Activated CD4-positive, alpha-beta T cell treated with anti-CD3 and anti-CD28 coated beads, Interleukin-2, Interleukin-6, amounts not matched to agents 100 ng/mL and 50 ng/mL, durations not matched to agents 16 hours and 8 hours (primary cell): ENCODE results near the gene EXD3.

ENCODE experiments used
- DNase-seq: peaks from one replicate; pipeline ENCODE4 v3.0.0-alpha.2; 2020

EXD3 gene

GRCh38 chr9:137409515-137409914 is 13.4 kb downstream of the EXD3 start:
- DNase-seq: no peak

GRCh38 chr9:137408651-137409405 is 14.1 kb downstream of the EXD3 start:
- DNase-seq: no peak

GRCh38 chr9:137407590-137408300 is 15.2 kb downstream of the EXD3 start:
- DNase-seq: no peak

GRCh38 chr9:137406876-137407589 is 15.9 kb downstream of the EXD3 start:
- peak; percentile 63 for DNase-seq

GRCh38 chr9:137406085-137406760 is 16.7 kb downstream of the EXD3 start:
- no peak for DNase-seq

GRCh38 chr9:137405677-137406081 is 17.3 kb downstream of the EXD3 start:
- no peak for DNase-seq

GRCh38 chr9:137404961-137405567 is 17.9 kb downstream of the EXD3 start:
- DNase-seq: no peak

- no peak for DNase-seq
These were observed 19.7 kb downstream of the EXD3 start for GRCh38 chr9:137403269-137403668.

GRCh38 chr9:137402746-137403145 is 20.2 kb downstream of the EXD3 start:
- no peak for DNase-seq

- DNase-seq: no peak
These were observed 24.1 kb downstream of the EXD3 start for GRCh38 chr9:137398561-137399468.

- peak; percentile 44 for DNase-seq
These were observed 25.1 kb downstream of the EXD3 start for GRCh38 chr9:137397675-137398423.

- no peak for DNase-seq
These were observed 26.2 kb downstream of the EXD3 start for GRCh38 chr9:137396634-137397367.

- no peak for DNase-seq
These were observed 26.7 kb downstream of the EXD3 start for GRCh38 chr9:137396227-137396626.

- DNase-seq: no peak
These were observed 27.3 kb downstream of the EXD3 start for GRCh38 chr9:137395666-137396010.

- no peak for DNase-seq
These were observed 27.9 kb downstream of the EXD3 start for GRCh38 chr9:137394866-137395665.

GRCh38 chr9:137393176-137394150 is 29.5 kb downstream of the EXD3 start:
- DNase-seq: no peak

- no peak for DNase-seq
These were observed 30.5 kb downstream of the EXD3 start for GRCh38 chr9:137392232-137393007.
